Left lung (tissue), 10 donors: ENCODE results near the gene CCDC167. TPM values are rescaled to one million over a fixed set of nuclear protein-coding genes. Genes with fewer than 3 reads are reported as not detected.

ENCODE experiments used
- ATAC-seq: fragments of 200-7000 bp; cut with Tn5 transposase; one replicate; pipeline ENCODE4 v1.9.1; 2020; ENCODE audit warnings: moderate library complexity
- DNase-seq, 4 donors: peaks; one replicate each; pipeline ENCODE4 v3.0.0-alpha.2; 2013 to 2020
- H3K27ac ChIP-seq, 2 donors: fragments of 200-600 bp; sonication (generic) in 1 of 2; one replicate each; pipeline versions ENCODE4 v1.5.0 to v1.8.0; 2020 to 2021
- H3K27me3 ChIP-seq, 2 donors: fragments of 200-600 bp; sonication (generic) in 1 of 2; one replicate each; pipeline versions ENCODE4 v1.5.0 to v1.8.0; 2020 to 2021
- H3K36me3 ChIP-seq, 2 donors: fragments of 200-600 bp; sonication (generic) in 1 of 2; one replicate each; pipeline versions ENCODE4 v1.5.0 to v1.8.0; 2020 to 2021
- H3K4me1 ChIP-seq, 2 donors: fragments of 200-600 bp; one replicate each; pipeline ENCODE4 v1.8.0; 2021
- H3K4me3 ChIP-seq, 2 donors: fragments of 200-600 bp; sonication (generic) in 1 of 2; one replicate each; pipeline versions ENCODE4 v1.5.0 to v1.8.0; 2020 to 2021; ENCODE audit warnings: mild to moderate bottlenecking in 1 of 2
- H3K9me3 ChIP-seq, 2 donors: fragments of 200-600 bp; sonication (generic) in 1 of 2; one replicate each; pipeline versions ENCODE4 v1.5.0 to v1.8.0; 2020 to 2021
- intact Hi-C, 2 donors: fragments of 100-400 bp; cut with DNase I; formaldehyde crosslinking; loops; one replicate each; pipeline versions ENCODE4 v1.11.2 to v1.14.2; 2022
- polyA plus RNA-seq, 6 donors: library from polyadenylated mRNA; unstranded; fragments of 120-200 nt; gene quantifications; one replicate each; pipeline ENCODE4 v1.2.1, GENCODE V29; 2013; ENCODE audit not compliant: insufficient read length in 6 of 6
- total RNA-seq, 2 donors: library from RNA; stranded (reverse); fragmentation: NEBNext Ultra II Directional; extraction: Animal tissue kit (Norgen Biotek cat#: 25700); gene quantifications; one replicate each; pipeline ENCODE4 v1.2.1, GENCODE V29; 2021
- TF ChIP-seq, protein P1 (sequence below), 2 donors: fragments of 200-600 bp; sonication (generic) in 1 of 2; IDR thresholded peaks; one replicate each; pipeline versions ENCODE4 v1.5.0 to v1.8.0; 2021; ENCODE audit warnings: antibody characterized with exemption in 2 of 2
- donor health status: DM: no; HTN: yes; CAD: no.
- donor health status: DM: no; HTN: no; CAD: no.

CCDC167 gene
- total and polyA plus RNA-seq, 8 donors = 18.2 to 25.2 (median 23.7) TPM

DNA sequence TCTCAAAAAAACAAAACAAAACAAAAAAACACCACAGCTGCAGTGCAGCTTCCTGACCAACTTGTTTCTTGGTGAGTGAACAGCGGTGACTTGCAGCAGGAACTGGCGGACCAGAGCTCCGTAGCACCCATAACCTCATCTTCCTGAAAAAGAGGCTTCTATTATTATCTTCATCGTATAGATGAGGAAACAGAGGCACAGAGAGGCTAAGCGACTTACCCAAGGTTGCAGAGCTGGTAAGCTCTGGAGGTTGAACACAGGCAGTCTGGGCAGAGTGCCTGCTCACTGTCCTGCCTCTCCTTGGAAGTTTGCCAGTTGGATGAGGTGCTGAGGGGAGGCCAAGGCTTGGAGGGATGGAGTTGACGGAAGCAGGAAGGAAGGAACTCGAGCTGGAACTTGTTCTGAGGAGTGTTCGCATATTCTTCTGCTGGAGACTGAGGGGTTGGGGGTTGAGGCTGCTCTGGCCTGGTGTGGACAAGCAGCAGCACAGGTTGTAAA is 47.9 kb upstream of the CCDC167 start:
- no peak for ATAC-seq
- no peak overlapping the region for H3K4me3 ChIP-seq
- no peaks in the 10 kb centered on the region for H3K36me3 ChIP-seq
- H3K27me3 ChIP-seq = peaks cover 0 to 12% of the 10 kb centered on the region in 2 donors
- TF ChIP-seq, protein P1, sequence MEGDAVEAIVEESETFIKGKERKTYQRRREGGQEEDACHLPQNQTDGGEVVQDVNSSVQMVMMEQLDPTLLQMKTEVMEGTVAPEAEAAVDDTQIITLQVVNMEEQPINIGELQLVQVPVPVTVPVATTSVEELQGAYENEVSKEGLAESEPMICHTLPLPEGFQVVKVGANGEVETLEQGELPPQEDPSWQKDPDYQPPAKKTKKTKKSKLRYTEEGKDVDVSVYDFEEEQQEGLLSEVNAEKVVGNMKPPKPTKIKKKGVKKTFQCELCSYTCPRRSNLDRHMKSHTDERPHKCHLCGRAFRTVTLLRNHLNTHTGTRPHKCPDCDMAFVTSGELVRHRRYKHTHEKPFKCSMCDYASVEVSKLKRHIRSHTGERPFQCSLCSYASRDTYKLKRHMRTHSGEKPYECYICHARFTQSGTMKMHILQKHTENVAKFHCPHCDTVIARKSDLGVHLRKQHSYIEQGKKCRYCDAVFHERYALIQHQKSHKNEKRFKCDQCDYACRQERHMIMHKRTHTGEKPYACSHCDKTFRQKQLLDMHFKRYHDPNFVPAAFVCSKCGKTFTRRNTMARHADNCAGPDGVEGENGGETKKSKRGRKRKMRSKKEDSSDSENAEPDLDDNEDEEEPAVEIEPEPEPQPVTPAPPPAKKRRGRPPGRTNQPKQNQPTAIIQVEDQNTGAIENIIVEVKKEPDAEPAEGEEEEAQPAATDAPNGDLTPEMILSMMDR (IDR thresholded peaks at IDR 0.05) = no peak
- H3K27ac ChIP-seq = no peak overlapping the region
- peak in 1 of 4 donors; percentile 53 for DNase-seq
- H3K4me1 ChIP-seq = peaks cover 0 to 3% of the 10 kb centered on the region in 2 donors
- no peaks in the 10 kb centered on the region for H3K9me3 ChIP-seq
- intact Hi-C loops = no loop called here

DNA sequence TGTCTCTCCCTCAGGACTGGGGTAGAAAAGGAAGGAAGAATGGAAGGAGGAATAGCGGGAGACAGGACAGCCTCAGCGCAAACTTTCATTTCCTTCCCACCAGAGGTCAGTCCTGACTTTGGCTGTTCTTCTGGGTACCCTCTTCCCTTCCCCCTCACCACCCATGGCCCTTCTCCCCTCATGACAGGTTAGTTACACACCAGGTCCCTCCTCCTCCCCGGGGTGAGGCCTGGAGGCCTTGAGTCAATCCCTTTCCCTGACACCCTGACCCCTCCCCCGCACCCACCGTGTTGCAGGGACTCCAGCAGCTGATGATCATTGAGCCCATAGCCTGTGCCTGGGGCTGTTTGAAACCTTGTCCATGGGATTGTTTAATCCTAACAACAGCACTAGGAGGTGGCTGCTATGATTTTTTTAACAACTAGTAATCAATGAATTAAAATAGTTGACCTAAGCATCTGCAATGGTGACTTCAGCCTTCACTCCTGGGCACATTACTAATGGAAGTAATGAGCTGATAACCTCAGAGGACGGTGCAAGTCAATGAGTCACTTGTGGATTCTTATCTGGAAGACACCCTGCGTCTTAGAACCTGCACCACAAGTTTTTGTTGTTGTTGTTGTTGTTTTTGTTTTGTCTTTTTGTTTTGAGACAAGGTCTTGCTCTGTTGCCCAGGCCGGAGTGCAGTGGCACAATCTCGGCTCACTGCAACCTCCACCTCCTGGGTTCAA is 46.6 kb upstream of the CCDC167 start:
- no peaks in the 10 kb centered on the region for H3K36me3 ChIP-seq
- DNase-seq = no peak
- TF ChIP-seq, protein P1 (IDR thresholded peaks at IDR 0.05) = no peak
- H3K27ac ChIP-seq = no peak overlapping the region
- peaks cover 0 to 3% of the 10 kb centered on the region in 2 donors for H3K4me1 ChIP-seq
- intact Hi-C loops = no loop called here
- no peak overlapping the region for H3K4me3 ChIP-seq
- peaks cover 0 to 7% of the 10 kb centered on the region in 2 donors for H3K27me3 ChIP-seq
- no peaks in the 10 kb centered on the region for H3K9me3 ChIP-seq
- no peak for ATAC-seq

DNA sequence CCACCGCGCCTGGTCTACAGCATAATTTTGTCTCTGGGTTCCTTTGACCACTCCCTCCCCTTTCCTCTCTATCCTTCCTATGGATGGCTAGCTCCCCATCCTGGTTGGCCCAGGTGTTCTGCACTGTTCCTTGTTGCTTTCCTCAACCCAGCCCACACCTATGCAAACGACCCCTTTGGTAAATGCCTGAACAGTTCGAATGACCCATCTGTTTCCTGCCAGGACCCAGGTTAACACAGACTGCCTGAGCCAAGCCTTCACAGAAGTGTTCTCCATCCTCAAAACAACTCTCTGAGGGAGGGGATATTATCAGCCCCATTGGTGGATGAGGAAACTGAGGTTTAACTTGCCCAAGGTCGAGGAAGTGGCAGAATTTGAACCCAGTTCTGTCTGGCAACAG is 44.8 kb upstream of the CCDC167 start:
- Histone ChIP-seq H3K36me3 (no peaks in the 10 kb centered on the region), H3K4me3 (no peak overlapping the region), H3K27me3 (no peaks in the 10 kb centered on the region), H3K9me3 (no peaks in the 10 kb centered on the region), H3K4me1 (peaks cover 0 to 3% of the 10 kb centered on the region in 2 donors), H3K27ac (no peak overlapping the region)
- intact Hi-C loops = no loop called here
- no peak for ATAC-seq
- TF ChIP-seq, protein P1 (IDR thresholded peaks at IDR 0.05) = no peak
- no peak for DNase-seq

DNA sequence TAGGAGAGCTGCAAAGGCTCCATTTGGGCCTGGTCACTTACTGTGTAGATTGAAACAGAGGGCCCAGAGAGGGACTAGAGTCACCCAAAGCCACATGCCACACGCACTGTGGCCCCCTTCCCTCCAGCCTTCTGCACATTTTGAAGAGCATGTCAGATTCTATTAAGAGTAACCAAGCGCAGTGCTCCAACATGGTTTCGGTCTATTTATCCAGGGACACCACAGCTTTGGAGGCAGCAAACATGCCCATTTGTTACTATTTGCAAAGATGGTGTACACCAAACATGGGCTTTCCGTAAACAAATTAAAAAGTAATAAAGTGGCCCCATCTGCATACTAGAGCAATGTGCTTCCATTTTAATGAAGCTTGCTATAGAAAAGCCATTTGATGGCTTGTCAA is 43.7 kb upstream of the CCDC167 start:
- intact Hi-C loops = no loop called here

DNA sequence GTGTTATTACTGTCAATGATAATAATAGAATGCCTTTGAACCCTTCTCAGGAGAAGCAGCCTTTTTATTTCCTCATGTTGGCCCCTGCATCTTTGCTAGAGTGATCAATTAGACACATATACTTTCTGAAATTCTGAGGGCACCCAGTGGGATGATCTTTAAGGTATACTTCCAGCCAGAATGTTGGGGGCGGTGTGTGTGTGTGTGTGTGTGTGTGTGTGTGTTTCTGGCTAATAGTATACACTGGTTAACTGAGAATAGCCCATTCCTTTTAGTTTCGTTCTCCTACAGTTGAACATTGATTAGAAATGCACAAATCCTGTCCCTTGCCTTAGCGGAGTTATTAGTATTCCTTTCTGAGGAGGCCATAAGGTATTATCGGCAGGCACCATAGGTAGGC is 41.7 kb upstream of the CCDC167 start:
- Histone ChIP-seq H3K9me3 (no peaks in the 10 kb centered on the region), H3K4me3 (no peak overlapping the region), H3K27ac (no peak overlapping the region), H3K4me1 (peaks cover 0 to 2% of the 10 kb centered on the region in 2 donors), H3K27me3 (peaks cover 10 to 31% of the 10 kb centered on the region in 2 donors), H3K36me3 (no peaks in the 10 kb centered on the region)
- ATAC-seq (no peak), DNase-seq (no peak)
- TF ChIP-seq, protein P1 (IDR thresholded peaks at IDR 0.05) = no peak
- intact Hi-C loops = no loop called here

More for the DNA sequence above, 43.7 kb upstream of the CCDC167 start:
- ATAC-seq (no peak), DNase-seq (no peak)
- Histone ChIP-seq H3K27me3 (peaks cover 0 to 10% of the 10 kb centered on the region in 2 donors), H3K9me3 (no peaks in the 10 kb centered on the region), H3K4me1 (peaks cover 0 to 3% of the 10 kb centered on the region in 2 donors), H3K4me3 (no peak overlapping the region), H3K36me3 (no peaks in the 10 kb centered on the region), H3K27ac (no peak overlapping the region)
- TF ChIP-seq, protein P1 (IDR thresholded peaks at IDR 0.05) = no peak
